ENCODE results near the gene HCFC1R1.
"Not testable (repeated sequence)": the region's sequence is repeated elsewhere in the genome, so short reads cannot be mapped to it uniquely, and the experiment has no call there.

HCFC1R1 gene

DNA sequence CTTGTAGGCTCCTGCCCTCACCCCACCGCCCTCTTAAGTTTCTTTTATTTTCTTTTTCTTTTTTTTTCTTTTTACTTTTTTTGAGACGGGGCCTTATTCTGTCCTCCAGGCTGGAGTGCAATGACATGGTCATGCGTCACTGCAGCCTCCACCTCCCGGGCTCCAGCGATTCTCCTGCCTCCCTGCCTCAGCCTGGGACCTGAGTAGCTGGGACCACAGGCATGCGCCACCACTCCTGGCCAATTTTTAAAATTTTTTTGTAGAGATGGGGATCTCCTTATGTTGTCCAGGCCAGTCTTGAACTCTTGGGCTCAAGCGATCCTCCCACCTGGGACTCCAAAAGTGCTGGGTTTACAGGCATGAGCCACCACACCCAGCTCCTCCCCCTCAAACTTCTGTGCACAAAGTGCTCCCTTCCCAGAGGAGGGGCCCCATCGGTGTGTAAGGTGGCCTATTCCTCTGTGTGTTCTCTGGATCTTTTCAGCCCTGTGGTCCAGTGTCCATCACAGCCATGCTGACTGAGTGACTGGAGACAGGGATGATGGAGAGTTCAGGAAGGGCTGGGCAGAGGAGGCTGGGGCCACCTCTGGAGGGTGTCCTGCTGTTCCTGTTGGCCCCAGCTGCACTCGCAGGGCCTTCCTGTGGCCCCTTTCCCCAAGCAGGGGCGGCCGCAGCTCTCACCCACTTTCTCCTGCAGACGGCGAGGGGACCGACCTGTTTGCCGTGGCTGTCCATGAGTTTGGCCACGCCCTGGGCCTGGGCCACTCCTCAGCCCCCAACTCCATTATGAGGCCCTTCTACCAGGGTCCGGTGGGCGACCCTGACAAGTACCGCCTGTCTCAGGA, 32.8 kb upstream of the HCFC1R1 start:
- DNase-seq = no peak

DNA sequence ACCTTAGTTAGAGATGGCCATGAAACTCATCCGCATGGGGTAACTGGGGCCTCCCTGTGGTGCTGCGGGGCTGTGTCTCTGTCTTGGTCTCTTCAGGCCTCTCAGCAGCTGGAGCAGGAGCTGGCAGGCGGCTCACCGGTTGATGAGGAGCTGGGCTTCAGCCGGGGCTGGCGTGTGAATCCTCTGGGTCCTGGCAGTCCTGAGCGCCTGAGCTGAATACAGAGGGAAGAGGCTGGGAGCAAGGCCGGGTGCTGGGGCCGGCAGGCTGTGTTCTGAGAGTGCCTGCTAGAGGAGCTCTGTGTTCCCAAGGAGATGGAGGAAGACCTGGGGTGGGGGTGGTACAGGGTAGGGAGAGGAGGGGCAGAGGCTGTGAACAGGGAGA, 32.0 kb upstream of the HCFC1R1 start:
- DNase-seq = not testable (repeated sequence)

DNA sequence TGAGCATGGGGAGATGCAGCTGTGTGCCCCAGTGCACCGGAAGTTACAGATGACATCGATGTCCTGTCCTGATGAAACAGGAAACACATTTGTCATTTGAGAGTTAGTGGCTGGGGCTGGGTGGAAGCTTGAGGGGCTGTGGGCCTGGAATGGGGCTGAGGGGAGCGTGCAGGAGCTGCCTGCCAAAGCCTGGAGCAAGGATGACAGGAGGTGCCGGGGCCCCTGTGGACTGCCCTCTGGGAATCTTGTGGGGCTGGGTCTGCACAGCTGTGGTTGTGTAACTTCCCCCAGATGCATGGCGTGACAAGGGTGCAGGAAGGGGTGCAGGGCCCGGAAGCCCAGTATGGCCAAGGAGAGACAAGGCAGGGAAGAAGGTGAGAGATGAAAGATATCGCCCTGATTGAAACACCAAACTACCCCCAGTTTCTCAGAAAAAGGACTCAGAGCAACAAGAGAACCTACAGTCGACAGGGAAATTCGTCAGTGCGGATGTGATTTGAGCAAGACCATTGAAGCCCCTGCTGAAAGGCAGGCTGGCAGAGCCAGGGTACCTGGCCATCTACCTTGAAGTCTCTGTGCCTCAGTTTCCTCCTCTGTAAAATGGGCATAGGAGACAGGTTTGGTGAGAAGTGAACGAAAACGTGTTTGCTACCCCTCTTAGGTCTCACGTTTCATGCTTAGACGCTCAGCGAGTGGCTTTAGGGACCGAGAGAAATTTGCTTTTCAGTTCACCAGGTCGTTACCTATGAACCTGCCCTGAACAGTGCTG, 31.4 kb upstream of the HCFC1R1 start:
- DNase-seq = no peak

DNA sequence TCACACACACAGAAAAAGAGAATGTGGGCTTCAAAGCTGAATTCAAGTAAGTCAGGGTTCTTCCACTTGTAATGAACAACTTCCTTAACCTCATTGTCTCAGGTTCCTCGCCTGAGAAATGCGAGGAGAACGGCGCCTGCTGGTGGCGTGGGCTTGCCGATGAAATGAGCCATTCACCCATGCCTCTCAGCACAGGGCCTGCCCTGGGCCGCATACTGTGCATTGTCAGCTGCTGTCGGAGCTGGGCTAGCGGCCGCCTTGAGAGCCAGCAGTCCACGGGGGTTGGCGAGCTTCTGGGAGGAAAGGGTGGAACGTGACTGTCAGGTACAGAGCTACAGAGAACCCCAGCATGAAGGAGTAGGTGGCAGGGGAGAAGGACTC, 29.6 kb upstream of the HCFC1R1 start:
- DNase-seq = not testable (repeated sequence)

DNA sequence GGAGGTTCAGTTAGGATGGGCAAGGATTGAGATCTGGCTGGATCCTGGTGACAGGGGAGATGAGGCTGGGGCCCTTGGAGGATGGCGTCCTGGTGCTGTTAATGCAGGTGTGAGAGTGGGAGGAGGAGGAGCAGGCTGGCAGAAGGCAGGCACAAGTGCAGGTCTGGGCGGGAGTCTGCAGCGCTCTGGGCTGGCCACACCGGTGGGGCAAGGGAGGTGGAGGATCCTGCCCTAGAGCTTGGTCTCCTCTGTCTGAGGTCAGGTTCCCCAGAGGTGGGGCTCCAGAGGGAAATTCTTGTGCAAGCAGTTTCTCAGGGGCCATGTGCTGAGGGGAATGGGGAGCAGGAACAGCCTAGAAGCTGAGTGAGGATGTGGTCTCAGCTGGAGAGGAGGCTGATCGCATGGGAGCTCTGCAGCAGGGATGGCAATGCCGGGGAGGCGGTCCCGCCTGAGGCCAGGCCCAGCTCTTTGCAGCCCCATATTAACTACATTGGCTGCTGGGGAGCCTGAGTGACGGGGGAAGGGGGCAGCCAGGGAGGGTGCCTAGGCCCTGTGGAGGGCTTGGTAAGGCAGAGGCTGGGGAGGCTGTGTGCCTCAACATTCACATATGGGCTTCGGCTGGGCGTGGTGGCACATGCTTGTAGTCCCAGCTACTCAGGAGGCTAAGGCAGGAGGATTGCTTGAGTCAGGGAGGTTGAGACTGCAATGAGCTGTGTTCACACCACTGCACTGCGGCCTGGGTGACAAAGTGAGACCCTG, 29.0 kb upstream of the HCFC1R1 start:
- DNase-seq = peak; percentile 24

DNA sequence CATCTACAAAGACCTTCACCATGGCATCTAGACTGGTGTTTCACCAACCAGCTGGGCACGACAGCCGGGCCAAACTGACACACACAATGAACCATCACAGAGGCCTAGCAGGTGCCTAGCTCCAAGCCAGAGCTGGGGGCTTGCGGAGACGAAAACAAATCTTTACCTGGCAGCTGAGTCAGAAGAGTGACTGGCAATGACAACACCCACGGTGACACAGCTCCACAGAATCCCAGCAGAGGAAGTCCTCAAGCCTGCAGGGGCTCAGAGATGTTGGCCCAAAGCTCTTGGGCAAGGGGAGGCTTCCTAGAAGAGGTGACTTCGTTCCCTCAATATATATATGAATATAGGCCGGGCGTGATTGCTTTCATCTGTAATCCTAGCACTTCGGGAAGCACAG, 27.8 kb upstream of the HCFC1R1 start:
- no peak for DNase-seq

DNA sequence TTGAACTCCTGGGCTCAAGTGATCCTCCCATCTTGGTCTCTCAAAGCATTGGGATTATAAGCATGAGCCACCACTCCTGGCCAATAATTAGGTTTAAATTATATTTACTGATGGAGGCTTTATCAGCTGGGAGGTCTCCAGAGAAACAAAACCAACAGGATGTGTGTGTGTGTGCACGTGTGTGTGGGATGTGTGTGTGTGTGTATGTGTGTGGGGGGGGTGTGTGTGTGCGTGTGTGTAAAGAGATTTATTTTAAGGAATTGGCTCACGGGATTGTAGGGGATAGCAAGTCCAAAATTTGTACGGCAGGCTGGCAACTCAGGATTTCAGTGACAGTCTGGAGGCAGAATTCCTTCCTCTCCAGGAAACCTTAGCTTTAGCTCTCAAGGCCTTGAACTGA, 27.3 kb upstream of the HCFC1R1 start:
- no peak for DNase-seq

DNA sequence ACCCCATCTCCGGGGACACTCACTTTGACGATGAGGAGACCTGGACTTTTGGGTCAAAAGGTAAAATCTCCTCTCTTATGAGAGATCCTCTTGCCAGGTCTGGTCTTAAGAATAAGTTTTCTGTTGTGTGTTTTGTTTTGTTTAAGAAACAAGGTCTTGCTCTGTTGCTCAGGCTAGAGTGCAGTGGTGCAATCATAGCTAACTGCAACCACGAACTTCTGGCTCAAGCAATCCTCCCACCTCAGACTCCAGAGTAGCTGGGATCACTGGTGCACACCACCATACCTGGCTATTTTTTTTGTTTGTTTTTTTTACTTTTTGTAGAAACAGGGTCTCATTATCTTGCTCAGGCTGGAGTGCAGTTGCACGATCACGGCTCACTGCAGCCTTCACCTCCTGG, 26.7 kb upstream of the HCFC1R1 start:
- no peak for DNase-seq

DNA sequence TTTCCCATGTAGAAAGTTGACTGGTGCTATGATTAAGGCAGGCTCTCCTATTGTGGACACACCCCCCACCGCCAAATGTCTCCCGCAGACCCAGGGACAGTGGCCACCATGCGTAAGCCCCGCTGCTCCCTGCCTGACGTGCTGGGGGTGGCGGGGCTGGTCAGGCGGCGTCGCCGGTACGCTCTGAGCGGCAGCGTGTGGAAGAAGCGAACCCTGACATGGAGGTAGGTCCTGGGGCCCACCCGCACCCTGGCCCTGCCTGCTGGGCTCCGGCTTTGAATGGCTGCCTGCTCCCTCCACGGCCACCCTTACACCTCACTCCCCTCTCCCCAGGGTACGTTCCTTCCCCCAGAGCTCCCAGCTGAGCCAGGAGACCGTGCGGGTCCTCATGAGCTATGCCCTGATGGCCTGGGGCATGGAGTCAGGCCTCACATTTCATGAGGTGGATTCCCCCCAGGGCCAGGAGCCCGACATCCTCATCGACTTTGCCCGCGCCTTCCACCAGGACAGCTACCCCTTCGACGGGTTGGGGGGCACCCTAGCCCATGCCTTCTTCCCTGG, 26.3 kb upstream of the HCFC1R1 start:
- DNase-seq = no peak

DNA sequence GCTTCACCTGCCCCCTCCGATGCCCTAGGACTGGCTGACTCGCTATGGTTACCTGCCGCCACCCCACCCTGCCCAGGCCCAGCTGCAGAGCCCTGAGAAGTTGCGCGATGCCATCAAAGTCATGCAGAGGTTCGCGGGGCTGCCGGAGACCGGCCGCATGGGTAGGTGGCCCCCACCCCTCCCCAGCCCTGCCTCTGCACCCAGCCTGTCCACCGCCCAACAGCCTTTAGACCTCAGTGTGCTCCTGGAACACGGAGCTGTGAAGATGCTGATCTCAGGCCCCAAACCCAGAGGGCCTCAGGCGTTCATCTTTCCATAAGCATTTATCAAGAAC, 23.6 kb upstream of the HCFC1R1 start:
- no peak for DNase-seq

DNA sequence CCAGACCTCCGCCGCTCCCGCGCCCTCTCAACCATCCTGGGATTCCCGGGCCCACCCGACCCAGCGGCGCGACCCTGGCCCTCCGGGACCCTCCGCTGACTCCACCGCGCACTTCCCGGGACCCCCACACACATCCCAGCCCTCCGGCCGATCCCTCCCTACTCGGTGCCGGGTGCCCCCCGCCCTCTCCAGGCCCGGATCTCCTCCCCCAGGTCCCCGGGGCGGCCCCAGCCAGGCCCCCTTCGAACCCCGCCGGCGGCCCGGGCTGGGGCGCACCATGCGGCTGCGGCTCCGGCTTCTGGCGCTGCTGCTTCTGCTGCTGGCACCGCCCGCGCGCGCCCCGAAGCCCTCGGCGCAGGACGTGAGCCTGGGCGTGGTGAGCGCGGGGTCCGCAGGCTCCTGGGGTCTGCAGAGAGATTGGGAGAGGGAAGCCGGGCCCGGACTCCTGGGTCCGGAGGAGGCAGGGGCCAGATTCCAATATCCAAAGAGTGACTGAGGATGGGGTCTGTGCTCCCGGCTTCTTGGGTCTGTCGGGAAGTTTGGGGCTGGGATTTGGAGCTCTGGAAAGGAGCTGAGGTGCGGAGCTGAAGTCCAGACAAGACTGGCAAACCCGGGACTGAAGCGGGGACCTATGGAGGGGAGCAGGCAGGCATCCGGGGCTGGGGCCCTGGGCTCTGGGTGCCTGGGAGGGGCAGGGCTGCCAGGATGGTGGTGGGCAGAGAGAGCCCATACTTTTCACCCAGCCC, 23.1 kb upstream of the HCFC1R1 start:
- no peak for DNase-seq

DNA sequence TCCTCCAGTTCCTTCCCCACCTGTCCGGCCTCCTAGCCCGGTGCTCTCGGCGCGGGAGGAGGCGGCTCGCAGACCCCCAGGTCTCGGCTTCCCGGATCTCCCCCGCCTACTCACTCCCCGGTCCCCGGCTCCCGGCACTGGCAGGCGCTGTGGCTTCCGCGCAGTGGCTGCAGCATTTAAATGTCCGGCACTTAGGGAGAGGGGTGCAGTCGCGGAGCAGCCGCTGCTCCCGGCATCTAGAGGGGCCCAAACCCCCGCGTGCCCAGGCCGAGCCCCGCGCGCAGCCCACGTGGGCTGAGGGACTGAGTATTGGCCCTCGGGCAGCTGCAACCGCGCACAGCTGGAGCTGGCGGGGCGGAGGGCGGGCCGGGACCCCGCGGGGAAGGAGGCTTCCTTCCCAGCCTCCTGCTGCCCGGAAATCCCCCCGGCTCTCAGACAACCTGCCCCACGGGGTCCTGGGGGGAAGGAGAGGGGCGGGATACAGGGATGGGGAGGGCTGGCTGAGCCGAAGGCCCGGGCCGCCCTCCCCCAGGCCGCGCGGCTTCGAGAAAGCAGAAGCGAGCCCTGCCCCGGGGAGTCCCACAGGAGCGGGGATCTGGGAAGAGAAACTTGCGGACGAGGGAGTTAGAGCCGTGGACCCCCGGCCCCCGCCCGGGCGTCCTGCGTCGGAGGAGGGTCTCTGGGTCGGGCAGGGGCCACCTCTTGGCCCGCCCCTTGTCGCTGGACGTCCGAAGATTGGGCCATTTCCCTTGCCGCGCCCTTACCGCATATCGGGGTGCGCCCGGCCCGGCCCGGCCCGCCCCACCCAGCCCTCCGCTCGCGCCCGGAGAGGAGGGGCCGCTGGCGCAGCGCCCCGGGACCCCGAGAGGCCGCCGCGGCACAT, 22.3 kb upstream of the HCFC1R1 start, which contains the start of gene MMP25:
TSS of gene MMP25 (plus strand) at position 804 of the 883 bp plus-strand sequence. CDS start 357 bp downstream, outside the sequence.
- no peak for DNase-seq

DNA sequence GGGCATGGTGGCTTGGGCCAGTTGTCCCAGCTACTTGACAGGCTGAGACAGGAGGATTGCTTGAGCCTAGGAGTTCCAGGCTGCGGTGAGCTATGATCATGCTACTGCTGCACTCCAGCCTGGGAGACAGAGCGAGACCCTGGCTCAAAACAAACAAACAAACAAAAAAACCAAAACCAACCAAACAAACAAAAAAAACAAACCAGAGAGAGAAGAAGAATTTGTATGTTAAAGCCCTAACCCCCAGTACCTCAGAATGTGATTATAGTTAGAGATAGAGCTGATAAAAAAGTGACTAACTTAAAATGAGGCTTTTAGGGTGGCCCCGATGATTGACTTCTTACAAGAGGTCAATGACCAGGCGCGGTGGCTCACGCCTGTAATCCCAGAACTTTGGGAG, 21.0 kb upstream of the HCFC1R1 start:
- DNase-seq = no peak

DNA sequence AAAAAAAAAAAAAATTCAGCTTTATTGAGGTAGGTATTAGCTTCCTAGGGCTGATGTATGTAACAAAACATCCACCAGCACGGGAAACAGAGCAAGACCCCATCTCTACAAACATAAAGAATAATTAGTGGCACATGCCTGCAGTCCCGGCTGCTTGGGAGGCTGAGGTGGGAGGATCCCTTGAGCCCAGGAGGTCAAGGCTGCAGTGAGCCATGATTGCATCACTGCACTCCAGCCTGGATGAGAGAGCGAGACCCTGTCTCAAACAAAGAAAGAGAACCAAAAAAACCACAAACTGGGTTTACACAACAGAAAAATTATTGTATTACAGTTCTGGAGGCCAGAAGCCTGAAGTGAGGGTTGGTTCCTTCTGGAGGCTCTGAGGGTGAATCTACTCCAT, 18.6 kb upstream of the HCFC1R1 start:
- no peak for DNase-seq

DNA sequence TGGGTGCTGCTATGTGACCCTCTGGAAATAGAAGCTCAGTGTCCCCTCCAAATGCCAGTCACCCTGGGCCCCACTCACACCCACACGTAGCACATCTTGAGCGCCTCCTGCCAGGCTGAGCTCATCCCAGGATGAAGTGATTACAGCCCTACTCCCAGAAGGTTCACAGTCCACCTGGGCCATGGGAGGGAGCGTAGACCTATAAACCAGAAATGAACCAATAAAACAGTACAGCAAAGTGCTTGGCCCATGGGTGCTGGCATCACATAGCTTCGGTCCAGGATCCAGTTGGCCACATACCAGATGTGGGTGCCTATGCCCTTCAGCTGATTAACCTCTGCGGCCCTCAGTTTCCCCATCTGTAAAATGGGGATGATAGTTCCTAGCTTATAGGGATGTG, 15.2 kb upstream of the HCFC1R1 start:
- no peak for DNase-seq

DNA sequence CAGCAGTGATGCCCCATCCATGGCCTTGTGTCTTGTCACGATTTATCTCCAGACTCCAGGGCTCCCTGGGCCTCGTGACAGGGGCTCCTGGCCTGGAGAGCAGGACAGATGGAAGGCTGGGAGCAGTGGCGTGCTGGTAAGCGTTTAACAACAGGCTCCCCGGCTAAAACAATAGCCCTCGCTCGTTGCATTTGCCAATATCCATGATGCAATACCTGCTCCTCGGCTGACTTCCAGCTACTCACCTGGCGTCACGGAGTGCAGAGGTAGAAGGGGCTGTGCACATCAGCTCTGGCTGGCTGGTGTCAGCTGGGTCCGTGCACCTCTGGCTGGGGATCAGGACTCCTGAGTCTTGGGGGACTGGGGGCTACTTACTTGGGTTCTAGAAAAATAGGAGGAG, 14.5 kb upstream of the HCFC1R1 start:
- no peak for DNase-seq

DNA sequence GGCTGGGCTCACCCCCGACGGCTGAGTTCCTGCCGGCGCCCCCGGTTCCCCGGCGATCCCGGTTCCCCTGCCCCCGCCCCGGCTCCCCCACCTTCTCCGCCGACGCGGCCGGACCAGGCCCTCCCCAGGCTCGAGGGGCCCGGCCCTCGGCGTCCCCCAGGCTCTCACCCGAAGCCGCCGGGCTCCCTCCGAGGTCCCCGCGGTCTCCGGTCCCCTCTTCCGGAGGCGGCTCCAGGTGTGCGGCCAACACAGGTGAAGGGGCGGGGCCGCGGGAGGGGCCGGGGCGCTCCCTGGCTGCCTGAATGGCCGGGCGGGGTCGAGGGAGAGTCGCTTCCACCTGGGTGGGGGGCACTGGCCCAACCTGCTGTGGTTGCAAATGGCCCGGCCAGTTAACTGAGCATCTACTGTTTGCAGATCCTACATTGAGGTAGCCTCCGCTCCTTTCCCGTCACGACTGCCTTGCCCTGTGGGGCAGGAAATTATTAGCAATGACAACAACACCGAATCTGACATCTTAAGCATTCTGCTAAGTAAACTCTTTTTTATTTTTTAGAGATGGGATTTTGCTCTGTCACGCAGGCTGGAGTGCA, 13.1 kb upstream of the HCFC1R1 start, which contains the start of gene BICDL2:
TSS of gene BICDL2 (minus strand) at position 219 of the 590 bp plus-strand sequence. CDS start 1,448 bp downstream, outside the sequence.
- DNase-seq = no peak

DNA sequence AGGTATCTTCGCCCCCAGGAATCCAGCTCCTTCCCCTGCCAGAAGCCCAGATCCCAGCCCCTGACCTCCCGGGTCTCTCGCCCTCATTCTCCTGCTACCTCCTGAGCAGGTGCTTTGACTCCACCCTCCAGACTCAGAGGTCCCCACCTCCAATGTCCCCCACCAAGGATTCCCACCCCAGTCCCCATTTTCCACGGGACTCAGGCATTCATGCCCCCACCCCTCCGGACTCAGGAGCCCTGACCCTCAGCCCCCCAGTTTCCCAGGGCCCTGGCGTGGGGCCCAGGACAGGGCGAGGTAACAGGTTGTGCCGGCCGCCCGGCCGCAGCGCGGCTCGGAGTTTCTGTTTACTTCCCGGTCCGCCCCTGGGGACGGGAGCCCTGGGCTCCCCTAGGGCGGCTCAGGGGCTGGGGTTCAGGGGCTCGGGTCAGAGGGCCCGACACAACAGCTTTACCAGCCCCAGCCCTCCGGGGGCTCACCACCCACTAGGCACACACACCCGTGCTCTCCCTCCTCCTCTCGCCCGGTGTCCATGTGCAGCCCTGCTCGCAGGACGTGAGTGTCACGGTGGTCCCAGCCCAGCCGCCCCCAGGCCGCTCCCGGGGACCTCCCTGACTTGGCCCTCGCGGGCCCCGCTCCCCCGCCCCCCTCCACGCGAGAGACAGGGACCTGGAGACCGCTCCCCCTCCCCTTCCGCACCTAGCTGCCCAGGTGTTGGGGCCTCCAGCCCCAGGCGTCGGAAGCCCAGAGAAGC, 12.4 kb upstream of the HCFC1R1 start:
- DNase-seq = no peak

DNA sequence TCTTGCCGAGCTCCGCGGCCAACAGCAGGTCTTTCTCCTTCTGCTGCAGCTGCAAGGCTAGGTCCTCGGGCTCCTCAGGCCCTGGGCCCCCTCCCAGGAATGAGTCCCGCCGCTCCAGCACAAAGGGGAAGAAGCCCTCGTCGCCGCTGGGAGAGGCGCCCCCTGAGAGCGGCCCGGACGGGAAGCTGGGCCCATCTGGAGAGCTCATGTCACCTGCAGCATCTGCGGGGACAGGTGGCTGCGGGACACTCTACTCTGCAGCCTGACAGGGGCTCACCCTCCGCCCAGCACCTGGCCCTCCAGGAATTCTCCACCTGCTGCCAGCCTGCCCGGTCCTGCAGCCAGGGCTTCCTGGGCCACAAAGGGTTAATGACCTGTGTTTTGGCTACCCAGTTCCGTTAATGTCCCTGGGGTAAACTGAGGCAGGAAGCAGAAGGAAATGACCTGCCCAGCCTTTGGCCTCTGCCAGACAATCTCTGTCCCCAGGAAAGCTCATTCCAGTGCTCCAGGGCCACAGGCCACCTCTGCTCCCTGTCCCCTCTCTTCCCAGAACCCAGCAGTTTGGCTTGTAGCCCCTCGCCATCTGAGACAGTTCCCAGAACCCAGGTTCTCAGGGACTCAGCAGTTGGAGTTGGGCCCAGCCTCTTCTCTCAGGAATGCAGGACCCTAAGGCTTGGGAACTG, 11.7 kb upstream of the HCFC1R1 start:
- DNase-seq = no peak

DNA sequence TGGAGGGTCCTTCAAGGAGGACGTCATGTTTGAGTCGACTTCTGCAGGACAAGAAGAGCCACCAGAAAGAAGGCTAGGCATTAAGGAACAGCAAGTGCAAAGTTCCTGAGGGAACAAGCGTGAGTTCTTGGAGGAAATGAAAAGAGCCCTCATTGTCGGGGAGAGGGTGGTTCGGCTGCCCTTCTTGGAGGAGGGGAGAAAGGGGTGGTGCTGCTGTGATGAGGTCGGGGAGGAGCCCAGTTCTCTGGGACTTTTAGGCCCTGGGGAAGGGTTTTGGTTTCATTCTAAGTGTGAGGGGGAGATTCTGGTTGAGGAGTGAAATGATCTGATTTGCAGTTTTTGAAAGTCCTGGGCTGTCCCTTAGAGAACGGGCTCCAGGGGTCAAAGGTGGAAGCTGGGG, 8.9 kb upstream of the HCFC1R1 start:
- no peak for DNase-seq

Data from activated T-cell treated with anti-CD3 and anti-CD28 coated beads, Interleukin-2, amount 50 U/mL, for 1 hour (primary cell).